HG02885 (cell line): ENCODE results near the gene CLEC18B.
"Not testable (repeated sequence)": the region's sequence is repeated elsewhere in the genome, so short reads cannot be mapped to it uniquely, and the experiment has no call there.

ENCODE experiments used
- ATAC-seq: cut with Tn5 transposase; IDR thresholded peaks from one replicate; pipeline ENCODE4 v1.9.1; 2021; ENCODE audit warnings: mild to moderate bottlenecking; ENCODE audit not compliant: unreplicated experiment, poor library complexity

The CLEC18B gene

DNA sequence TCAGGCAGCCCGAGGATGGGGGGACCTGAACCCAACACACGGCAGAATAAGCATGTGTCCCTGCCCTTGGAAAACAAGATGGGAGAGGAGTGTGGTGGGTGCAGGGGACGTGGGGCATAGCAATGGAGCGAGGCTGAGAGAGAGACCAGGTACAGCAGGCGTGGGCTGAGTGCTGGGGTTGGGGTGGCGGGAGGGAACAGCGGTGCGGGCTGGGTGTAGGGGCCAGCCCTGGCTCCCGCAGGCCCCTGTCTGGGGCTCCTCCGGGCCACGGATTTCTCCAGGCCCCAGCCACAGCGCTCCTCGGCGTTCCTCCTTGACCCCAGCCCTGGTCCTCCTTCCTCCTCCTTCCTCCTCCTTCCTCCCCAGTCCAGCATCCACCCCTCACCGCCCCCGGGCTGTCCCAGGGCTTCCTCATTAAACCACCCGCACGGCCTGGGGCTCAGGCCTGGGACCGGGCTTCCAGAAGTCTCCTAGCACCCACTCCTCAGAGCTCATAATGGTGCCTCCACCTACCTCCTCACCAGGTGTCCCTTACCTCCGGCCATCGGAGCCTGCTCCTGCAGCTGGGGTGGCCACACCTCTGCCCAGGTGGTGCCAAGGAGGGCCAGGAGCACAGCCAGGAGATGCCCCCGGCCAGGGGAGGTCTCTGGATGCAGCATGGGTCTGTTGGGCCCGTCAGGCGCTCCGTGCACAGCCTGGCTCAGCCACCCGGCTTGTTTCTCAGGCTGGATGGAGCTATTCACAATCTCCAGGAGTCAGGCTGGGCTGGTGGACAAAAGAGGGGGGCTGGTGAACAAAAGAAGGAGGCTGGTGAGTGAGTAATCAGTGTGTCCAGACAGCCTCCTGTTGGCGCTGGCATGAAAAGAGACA lies at the start of gene CLEC18B:
Gene CLEC18B (minus strand): TSS at position 867 of the 870 bp plus-strand sequence. CDS start 208 bp downstream, at position 659.
- not testable (repeated sequence) for ATAC-seq

DNA sequence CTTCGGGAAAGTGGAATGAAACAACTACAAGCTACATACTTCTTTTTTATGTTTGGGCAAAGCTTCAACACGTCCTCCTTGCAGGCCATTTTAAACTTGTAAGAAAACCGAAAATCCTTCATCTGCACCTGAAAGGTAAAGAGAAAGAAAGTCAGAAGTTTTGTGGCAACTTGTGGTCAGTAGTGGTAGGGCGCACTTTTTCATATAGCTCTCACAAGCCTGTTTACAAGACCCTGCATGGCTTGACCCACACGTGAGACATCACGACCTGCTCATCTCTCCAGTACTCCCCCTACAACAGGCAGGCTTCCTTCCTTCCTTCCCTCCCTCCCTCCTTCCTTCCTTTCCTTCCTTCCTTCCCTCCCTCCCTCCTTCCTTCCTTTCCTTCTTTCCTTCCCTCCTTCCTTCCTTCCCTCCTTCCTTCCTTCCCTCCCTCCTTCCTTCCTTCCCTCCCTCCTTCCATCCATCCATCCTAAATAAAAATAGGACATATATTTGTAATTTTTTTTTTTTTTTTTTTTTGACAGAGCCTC lies 48.7 kb upstream of the CLEC18B start:
- ATAC-seq, result no peak

DNA sequence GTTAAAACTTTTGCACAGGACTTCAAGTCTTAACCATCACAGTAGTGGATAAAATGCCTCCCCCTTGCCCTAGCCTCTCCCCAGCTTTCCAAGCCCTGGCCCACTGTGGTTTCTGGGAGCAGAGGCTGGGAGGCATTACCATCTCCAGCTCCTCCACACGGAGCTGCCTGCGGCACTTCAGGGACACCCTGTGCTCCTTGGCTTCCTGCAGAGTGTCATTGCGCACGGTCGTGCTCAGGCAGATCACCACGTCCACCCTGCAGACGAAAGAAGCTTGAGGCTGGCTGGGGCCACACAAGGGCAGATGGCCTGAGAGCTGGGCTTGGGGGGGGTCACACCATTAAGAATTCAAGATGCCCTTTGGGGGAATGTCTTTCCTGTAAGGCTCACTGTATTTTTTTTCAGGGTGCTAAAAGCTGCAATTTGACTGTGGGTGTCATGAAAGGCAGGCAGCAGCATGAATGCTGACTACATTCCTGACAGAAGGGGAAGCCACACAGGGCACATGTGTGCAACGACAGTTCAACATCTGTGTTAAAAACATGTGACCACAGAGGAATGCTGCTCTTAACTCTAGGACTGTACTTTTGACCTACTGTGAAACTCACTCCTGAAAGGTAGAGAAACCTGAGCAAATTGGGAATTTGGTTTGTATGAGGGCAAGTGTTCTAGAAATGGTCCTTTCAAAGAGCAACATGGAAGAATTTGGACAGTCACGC lies 47.7 kb upstream of the CLEC18B start:
- ATAC-seq, result no peak

DNA sequence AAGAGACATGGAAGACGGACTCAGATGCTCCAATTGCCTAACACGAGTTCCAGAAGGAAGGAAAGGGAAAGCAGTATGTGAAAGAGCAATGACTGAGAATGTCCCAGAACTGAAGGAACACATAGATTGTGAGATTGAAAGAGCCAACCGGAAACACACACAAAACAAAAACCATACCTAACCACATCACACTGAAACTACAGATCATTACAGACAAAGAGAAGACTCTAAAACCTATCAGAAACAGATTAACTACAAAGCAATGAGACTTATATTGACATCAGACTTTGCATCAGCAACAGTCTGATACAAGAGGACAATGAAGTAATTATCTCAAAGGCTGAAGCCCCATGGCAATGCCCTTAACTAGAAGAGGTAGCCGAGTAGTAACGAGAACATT lies 45.6 kb upstream of the CLEC18B start:
- ATAC-seq, result peak; percentile 84

- ATAC-seq, result no peak
Measured at GRCh38 chr16:74465851-74466685, 44.8 kb upstream of the CLEC18B start.

- ATAC-seq, result no peak
Measured at GRCh38 chr16:74465281-74465680, 44.0 kb upstream of the CLEC18B start.

GRCh38 chr16:74463888-74464287 lies 42.6 kb upstream of the CLEC18B start:
- ATAC-seq, result peak; percentile 53

GRCh38 chr16:74462361-74462760 lies 41.1 kb upstream of the CLEC18B start:
- no peak for ATAC-seq

DNA sequence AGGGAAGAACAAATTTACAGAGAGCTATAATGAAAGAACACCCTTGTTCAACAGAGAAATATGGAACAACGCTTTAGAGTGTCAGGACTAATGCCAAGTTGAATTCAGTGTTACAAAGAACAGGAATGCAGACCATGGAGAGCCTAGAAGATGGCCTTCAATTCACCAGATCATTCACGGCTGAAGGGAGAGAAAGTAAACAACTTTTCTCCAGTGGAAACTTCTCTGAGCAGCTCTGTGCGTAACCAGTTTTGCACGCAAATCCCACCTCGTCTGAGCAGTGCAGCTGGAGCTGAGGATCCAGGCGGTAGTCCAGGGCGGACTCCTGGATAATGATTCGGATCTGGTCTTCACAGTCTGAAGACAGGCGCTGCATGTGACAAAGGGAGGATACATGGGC lies 40.5 kb upstream of the CLEC18B start:
- no peak for ATAC-seq

DNA sequence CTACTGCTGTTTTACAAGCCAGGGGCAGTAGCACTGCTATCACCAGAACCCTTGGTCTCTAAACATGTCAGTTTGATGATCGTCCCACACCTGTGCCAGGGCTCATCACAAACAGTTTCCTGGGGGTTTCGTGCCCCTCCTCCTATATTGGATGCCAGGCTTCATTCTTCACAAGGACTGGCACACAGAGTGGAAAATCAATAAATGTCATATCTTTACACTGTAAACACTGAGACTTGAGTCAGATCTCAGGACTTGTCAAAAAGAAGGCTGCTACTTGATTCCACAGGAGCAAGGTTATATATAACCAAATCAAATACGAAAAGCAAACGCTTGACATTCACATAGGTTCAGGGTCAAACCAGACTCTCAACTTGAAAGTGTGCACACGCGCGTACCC lies 39.3 kb upstream of the CLEC18B start:
- ATAC-seq, result no peak

DNA sequence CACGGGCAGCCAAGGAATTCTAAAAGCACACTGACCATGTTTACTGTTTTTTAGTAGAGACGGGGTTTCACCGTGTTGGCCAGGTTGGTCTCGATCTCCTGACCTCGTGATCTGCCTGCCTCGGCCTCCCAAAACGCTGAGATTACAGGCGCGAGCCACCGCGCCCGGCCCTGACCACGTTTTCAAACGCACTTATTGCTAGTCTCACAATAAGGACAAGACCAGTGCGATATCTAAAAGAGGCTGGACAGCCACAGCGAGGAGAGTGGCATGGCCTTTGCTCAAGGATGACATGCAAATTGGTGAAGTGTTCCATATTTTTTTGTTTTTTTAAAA lies 35.0 kb upstream of the CLEC18B start:
- ATAC-seq, result no peak

DNA sequence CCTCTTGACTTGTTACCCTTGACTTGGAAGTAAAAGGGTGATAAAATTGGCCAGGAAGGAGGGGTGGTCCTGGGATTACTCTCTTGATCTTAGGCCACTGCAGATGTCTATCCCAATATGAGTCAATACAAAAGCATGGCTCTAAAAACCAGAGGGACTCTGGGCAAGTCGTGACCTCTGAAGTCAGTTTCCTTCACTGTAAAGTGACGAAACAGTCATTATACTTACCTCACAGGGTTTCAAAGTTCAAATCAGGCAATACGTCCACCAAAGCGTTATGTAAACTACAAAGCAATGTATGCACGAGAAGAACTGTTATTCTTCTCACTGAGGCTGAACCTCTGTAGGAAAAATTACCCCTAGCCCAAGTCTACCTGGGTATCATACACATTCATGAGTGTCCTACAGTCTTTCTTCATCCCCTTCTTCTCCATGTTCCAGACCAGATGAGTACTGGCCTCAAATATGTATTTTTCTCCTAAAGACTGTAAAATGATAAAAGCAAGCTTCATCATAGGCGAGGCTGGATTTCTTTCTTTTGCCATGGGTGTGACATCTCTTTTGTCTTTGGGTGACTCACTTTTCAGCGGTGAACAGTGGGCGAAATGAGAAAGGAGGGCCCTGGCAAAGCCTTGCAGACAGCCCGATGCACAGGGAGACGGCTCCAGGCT lies 34.5 kb upstream of the CLEC18B start:
- no peak for ATAC-seq

DNA sequence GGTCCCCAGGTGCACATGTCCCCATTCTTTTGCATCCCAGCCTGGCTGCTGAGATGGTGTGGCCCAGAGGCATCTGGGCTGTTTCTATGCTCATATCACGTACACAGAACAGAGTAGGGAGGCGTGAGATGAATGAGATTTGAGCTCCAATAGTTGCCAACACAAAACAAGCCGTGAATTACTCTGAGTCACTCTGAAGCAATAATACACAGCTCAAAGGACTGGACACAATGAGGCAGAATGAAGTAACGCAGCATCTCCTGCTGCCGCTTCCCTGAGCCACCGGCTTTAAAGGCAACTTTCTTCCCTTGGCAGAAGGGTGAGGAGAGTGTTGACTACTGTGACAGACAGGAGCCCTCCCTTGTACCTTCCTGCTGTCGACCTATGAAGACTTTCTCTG lies 33.9 kb upstream of the CLEC18B start:
- ATAC-seq, result no peak

- ATAC-seq, result peak; percentile 90
Measured at GRCh38 chr16:74451951-74452758, 30.9 kb upstream of the CLEC18B start.

GRCh38 chr16:74450967-74451760 lies 29.9 kb upstream of the CLEC18B start:
- no peak for ATAC-seq

DNA sequence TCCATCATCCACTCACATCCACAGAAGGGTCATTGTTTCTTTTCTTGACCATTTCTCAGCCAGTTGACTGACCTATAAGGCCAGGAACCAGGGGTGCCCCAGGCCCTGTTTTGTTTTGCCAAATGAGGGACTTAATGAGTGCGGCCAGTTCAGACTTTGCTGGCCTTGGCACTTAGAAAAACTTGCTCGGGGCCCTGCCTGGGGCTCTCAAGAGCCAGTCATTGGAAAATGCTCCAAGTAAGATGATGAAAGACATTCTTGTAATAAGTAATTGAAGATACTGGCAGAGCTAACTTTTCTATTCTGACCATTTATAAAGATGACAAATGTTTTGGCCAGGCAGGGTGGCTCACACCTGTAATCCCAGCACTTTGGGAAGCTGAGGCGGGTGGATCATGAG lies 29.0 kb upstream of the CLEC18B start:
- ATAC-seq, result no peak

DNA sequence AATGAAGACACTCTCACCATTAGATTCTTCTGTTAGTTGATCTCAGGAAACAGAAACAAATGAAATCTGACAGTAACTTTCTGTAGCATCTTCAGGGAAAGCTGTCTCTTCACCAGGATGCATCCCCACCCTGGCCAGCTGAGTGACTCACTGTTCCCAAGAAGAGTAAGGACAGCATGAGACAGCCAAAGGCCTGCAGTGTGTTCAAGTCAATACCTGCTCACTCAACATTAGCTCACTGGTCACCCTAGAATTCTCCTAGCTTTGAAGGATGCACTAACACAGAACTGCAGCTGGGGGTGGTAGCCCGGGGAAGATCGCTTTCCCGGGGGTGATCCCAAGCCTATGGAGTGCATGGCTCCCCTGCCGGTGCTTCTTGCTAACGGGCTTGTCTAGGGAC lies 28.2 kb upstream of the CLEC18B start:
- no peak for ATAC-seq

DNA sequence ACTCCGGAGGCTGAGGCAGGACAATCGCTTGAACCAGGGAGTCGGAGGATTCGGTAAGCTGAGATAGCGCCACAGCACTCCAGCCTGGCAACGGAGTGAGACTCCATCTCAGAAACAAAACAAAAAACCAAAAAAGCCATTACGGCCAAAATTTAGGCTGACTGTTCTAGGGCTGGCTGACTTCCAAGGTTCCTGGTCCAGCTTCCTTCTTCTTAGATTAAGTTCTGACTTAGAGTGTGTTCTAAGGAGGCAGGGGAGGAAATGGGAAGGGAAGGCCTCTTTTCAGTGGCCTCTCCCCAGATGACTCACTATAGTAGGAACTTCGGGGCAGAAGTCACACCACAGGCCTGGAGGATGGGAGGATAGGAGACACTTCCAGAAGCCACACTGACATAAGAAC lies 27.7 kb upstream of the CLEC18B start:
- no peak for ATAC-seq
